HK-2 (cell line): ENCODE data around the gene SOX13.

ENCODE experiments used
- DNase-seq: peaks from one replicate; pipeline ENCODE4 v3.0.0-alpha.2; 2018; ENCODE audit not compliant: unreplicated experiment

Gene SOX13

DNA sequence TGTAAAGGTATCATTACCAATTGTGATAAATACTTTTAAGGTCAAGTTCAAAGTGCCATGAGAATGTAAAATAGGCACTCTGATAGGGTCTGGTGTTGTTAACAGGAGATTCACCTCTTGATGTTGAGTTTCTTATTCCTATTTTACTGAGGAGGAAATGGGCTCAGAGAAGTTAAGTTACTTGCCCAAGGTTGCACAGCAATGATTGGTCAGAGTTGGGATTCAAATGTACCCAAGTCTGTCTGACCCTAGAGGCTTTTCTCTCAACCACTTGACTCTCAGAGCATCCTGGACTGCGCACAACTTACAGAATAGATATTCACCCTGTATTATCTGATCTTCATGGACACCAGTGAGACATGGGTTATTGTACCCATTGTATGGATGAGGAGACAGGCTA lies 33.9 kb downstream of the SOX13 start:
- DNase-seq, result no peak

- no peak for DNase-seq
Measured at GRCh38 chr1:204107892-204108291, 35.0 kb downstream of the SOX13 start.

DNA sequence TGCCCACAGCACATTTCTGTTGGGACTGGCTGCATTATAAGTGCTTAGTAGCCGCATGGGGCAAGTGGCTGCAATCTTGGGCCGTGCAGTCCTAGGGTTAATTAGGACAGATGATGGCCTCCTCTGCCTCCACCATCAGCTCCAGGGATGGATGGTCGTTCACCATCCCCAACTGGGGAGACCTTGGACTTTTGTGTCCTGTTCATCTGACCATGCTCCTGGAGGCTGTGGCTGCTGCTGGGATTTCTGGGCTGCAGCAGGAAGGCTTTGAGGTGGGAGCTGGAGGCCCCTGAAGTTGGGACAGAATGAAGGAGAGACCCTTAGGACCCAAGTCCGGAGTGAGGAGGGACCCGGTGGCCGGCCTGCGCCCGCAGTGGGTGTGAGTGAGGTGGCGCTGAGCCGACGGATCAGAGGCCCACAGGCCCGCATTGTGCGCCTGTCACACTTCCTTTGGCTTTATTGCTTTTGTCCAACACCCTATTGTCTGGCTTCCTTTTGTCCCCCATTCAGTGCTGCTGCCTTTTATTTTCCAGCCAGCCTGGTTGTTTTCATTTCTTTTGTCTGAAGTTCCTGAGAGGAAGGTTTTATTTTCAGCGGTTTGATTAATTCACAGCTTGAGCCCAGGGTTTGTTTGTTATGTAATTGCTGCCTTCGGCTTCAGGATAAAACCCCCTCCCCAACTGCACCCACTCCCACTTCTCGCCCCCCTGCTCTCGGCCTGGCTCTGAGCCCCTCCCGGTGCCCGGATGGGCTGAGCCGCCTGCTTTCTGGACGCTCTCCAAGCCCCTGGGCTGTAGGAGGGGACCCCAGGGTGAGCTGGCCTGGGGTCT lies 35.6 kb downstream of the SOX13 start:
- DNase-seq, result no peak

DNA sequence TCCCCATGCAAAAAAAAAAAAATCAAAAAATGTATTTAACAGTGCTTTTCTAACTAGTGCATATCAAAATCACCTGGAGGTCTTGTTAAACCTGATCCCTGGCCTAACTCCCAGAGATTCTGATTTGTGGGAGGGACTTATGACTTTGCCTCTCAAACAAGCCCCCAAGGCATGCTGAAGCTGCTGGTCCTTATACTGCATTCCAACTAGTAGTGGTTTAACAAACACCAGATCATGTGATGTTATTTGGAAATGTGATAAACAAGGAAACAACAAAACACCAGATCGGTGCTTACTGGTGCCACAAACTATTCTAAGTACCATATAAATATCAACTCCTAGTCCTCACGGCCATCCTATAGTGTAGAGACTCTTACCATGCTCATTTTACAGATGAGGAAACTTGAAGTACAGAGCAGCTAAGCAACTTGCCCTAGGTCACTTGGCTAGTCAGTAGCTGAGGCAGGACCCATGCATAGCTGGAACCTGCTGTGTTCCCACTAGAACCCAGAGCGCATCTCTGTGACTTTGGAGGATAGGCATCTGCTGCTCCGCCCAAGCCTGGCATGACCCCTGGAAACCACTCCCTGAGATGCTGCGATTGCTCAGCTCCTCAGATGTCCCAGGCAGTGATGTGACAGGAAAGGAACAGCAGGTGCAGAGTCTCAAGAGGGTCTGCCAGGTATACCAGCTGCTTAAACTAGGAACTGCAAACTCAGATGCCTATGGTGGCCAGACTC lies 38.1 kb downstream of the SOX13 start:
- DNase-seq, result no peak

- DNase-seq, result no peak
Measured at GRCh38 chr1:204112876-204113730, 40.2 kb downstream of the SOX13 start.

DNA sequence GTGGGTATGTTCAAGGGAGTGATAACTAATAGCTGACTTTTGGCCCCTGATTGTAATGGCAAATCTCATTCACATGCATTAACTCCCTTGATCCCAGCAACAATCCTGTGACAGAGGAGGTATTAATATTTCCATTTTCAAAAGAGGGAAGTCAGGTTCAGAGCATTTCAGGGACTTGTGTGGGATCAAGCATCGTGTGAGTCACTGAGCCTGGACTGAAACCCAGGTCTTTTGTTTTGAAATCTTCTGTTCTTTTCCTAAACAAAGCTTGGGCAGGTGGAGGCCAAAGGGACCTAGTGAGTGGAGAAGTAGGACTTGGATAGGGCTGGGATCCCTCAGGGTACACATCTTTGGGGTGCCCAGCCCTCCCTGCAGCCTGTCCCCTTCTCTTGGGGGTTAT lies 41.0 kb downstream of the SOX13 start:
- no peak for DNase-seq

DNA sequence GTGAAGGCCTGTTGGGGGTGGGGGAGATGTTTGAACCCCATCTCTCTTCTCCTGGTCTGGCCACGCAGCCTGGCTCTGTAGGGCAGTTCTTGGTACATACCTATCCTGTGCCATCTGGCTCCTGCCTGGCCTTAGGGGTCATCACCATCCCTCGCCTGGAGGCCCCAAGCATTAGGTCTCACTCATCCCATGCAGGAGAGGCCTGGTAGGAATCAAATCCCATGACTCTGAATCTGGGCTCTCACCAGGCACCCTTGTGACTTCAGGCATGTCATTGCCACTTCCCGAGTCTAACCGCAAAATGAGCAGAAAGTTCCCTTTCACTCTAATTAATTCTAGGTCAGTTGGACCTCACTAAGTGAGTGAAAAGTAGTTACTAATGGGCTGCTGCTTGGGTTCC lies 41.7 kb downstream of the SOX13 start:
- no peak for DNase-seq

GRCh38 chr1:204115116-204115515 lies 42.2 kb downstream of the SOX13 start:
- DNase-seq, result no peak

DNA sequence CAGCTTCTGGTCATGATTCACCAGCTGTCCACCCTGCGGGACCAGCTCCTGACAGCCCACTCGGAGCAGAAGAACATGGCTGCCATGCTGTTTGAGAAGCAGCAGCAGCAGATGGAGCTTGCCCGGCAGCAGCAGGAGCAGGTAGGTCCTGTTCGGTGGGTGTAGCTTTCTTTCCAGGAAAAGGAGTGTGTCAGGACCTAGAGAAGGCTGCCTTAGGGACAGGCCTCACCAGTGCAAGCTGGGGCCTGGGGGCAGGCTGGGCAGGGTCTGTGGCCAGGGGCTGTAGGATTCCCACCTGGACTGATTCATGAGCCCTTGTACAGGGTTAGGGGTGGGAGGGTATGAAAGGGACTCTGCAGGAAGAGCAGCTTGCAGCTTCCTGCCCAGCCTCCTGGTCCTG lies 43.6 kb downstream of the SOX13 start:
- no peak for DNase-seq

- DNase-seq, result no peak
Measured at GRCh38 chr1:204121840-204122555, 49.1 kb downstream of the SOX13 start.

- no peak for DNase-seq
Measured at GRCh38 chr1:204123376-204123775, 50.5 kb downstream of the SOX13 start.

DNA sequence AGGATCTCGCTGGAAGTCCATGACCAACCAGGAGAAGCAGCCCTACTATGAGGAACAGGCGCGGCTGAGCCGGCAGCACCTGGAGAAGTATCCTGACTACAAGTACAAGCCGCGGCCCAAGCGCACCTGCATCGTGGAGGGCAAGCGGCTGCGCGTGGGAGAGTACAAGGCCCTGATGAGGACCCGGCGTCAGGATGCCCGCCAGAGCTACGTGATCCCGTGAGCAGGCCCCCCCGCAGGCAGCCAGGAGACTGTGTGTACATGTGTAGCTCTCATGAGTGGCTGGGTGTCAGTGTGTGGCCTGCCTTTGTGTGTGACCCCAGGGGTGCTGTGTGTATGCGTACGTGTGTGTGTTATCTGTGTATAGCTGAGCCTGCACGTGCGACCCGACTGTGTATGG lies 51.7 kb downstream of the SOX13 start:
- no peak for DNase-seq

DNA sequence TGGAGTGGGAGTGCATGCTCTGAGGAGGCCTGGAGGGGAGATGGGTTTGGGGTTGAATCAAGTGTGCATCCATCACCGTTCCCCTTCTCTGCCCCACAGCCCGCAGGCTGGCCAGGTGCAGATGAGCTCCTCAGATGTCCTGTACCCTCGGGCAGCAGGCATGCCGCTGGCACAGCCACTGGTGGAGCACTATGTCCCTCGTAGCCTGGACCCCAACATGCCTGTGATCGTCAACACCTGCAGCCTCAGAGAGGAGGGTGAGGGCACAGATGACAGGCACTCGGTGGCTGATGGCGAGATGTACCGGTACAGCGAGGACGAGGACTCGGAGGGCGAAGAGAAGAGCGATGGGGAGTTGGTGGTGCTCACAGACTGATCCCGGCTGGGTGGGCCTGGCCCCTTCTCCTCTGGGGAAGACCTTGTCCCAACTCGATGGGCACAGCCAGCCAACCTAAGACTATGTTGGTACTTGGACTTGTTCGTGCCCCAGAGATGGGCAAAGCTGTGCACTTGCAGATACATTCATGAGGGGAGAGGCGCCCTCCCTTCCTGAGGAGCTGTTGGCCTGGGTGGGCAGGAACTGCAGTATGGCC lies 52.9 kb downstream of the SOX13 start:
- DNase-seq, result no peak

DNA sequence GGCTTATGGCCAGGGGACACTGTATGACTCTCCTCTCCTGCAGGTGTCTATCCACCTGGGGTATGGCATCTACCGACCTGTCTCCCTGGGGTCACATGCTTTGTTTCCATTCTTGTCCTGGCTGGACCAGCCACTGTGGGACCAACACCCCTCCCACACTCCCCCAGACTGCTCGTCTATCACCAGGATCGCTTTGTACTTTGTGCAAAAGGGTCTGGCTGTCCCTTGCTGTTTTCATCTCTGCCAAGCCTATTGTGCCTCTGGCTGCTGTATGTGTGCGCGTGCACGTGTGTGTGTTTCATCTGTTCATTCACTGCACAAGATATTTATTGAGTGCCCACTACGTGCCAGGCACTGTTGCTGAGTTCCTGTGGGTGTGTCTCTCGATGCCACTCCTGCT lies 53.5 kb downstream of the SOX13 start:
- no peak for DNase-seq

DNA sequence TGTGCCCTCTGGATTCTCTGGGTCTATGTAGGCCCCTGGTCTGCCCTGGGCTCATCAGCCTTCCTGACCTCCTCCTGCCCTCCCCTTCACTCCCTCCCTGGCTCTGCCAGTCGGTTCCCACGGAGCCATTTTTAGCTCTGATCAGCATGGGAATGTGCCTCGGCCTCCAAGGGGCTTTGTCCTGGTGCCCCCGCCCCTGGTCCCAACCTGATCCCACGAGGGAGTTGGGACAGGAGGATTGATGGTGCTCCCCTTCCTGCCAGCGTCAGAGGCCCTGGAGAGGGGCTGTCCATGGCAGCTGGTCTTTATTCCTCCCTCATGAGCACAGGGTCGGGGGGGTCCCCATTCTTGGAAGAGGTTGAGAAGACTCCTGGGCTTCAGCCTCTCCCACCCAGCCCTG lies 54.0 kb downstream of the SOX13 start:
- no peak for DNase-seq

- DNase-seq, result peak; percentile 75
Measured at GRCh38 chr1:204127597-204128242, 54.8 kb downstream of the SOX13 start.

DNA sequence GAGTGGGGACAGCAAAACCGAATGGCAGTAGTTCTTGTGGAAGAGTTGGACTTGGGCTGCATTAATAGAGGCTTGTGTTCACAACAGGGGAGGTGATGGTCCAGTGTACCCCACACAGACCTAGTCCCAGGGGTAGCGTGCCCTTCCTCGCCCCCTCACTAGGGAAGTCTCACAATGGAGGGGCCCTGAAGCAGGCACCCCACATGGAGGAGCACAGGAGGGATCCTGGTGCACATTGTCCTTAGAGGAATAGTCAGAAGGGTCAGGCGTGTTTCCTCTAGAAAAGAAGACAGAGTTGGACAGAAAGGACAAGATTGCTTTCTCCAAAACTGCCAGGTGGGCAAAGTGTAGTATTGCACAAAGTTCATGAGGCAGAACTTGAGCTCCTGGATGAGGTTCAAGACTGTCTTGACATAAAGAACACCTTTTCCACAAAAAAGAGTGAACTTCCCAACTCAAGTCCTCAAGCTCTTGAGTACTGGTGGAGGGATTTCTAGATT lies 55.6 kb downstream of the SOX13 start:
- DNase-seq, result no peak

- peak; percentile 80 for DNase-seq
Measured at GRCh38 chr1:204128964-204129896, 56.3 kb downstream of the SOX13 start.

DNA sequence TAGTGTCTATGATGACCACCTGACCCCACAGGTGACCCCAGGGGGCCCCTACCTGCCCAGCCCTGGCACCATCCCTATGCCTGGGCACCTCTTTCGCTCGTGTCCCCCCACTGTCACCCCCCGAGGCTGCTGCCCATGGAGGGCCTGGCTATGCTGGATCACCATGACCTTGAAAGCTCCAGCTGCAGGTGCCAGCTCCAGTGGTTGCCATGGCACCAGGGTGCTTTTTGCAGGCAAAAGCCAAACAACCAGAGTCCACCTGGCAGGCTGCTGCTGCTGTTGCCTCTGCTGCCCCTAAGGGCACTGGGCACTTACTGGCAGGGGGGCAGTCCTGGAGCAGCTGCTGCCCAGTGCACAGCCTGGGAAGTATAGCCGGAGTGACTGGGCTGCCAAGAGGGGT lies 57.3 kb downstream of the SOX13 start:
- DNase-seq, result no peak
